CD4-positive, alpha-beta T cell treated with Interleukin-6 for 4 hours (primary cell): ENCODE data around the gene MAP3K5.

Source experiments
- DNase-seq: peaks from one replicate; pipeline ENCODE4 v3.0.0-alpha.2; 2020; ENCODE audit warnings: mixed read lengths

MAP3K5 gene

DNA sequence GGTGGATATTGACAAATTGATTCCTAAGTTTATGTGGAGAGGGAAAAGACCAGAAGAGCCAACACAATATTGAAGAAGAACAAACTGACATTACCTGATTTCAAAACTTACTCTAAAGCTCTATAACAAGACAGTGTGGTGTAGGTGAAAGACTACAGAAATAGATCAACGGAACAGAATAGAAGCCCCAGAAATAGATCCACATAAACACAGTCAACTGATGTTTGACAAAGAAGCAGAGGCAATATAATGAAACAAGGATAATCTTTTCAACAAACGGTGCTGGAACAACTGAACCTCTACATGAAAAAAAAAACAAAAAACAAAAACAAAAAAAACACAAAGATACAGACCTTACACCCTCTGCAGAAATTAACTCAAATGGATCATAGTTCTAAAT lies 50.2 kb downstream of the MAP3K5 start:
- DNase-seq, result no peak

DNA sequence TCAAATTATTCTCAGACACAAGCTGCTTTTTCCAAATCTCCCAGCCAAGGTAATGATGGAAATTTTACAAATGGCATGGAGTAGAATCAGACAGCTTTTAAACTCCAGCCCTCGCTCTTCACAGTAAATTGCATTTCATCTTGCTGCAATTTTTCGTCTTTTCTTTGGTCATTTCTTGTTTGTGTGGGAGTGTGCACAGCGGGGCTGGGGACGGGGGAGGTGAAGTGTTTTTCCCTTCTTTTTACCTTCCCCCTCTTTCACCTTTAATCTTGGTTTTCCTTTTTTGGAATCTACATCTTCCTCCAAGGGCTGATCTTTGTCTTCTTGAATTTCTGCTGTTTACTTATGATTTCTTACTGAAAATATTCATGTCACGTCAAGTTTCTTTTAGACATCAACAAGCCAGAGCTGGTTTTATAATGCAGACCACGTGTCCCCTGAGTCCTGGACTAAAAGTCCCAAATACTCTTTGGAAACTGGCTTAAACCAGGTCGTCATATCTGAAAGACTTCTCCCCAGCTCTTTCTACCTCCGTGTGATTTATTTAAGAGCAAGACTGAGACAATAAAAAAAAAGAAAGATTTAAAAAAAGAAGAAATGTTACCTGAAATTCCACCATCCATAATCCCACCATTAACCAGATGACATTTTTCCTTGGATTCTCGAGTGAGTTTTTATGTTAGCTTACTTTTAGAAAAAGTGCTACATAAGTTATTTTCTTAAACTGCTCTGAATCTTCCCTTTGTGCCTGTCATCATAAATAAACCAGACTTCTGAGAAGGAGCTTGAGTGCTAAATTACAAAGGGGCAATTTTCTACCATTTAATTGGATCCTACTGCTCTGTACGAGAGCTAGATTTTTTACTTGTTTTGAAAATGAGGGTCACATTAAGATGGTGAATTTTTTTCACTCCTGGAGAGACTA lies 52.0 kb downstream of the MAP3K5 start:
- no peak for DNase-seq

- peak; percentile 38 for DNase-seq
These were observed 52.8 kb downstream of the MAP3K5 start for GRCh38 chr6:136739501-136739900.

GRCh38 chr6:136739071-136739470 lies 53.2 kb downstream of the MAP3K5 start:
- DNase-seq, result no peak

DNA sequence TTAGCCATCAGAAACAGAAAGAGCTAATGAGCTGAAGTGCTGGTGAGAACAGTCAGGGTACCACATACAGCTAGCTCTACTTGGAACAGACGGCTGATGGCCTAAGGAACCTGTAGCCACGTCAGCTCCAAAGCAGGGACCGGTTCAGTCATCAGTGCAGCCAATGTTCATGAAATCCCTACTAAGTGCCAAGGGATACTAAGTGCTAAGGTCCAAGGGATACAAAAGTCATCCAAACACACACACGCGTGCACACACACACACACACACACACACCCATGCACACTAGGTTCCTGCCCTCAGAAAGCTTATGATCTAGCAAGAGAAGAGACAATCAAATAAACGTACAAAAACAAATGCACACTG lies 53.6 kb downstream of the MAP3K5 start:
- DNase-seq, result no peak

- no peak for DNase-seq
These were observed 54.2 kb downstream of the MAP3K5 start for GRCh38 chr6:136737871-136738691.

DNA sequence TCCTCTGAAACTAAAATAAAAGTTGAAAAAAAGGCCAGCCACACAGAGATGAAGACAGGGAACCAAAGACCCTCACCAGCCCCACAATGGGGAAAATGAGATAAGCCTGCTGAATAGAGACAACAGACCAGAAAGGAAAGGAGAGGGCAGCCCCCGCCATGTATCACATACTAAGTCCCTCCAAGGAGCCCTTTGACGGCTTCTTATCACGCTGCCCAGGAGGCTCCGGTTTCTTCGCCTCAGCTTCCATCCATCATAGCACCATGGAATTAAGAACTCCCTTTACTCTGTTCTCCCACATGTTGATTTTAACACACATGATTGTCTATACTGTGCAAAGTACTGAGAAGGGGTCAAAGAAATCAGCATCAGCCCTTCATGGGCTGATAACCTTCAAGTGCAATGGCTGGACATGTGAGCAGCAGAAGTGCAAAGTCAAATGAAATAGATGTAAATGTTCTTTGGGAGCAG lies 54.9 kb downstream of the MAP3K5 start:
- no peak for DNase-seq

DNA sequence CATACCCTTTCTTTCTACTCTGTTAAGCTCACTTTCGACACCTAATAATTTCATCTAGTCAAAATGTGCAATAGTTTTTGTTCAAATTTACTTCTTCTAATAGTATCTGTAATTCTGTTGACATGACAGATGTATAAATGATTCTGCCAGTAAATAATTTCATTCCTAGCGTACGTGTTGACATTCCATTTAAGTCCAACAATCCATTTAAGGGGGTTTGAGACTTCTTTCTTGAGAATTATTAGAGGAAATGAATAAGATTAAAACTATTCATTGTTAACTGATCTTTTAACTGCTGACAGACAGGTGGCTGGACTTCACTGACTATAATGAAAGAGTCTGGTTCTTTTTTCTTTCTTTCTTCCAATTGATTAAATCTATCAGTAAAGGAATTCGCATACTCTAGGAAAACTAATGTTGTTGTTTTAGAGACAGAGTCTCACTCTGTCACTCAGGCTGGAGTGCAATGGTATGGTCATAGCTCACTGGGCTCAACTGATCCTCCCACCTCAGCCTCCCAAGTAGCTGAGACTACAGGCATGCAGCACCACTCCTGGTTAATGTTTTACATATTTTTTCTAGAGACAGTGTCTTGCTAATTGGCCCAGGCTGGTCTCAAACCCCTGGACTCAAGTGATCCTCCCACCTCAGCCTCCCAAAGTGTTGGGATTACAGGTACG lies 55.9 kb downstream of the MAP3K5 start:
- no peak for DNase-seq

DNA sequence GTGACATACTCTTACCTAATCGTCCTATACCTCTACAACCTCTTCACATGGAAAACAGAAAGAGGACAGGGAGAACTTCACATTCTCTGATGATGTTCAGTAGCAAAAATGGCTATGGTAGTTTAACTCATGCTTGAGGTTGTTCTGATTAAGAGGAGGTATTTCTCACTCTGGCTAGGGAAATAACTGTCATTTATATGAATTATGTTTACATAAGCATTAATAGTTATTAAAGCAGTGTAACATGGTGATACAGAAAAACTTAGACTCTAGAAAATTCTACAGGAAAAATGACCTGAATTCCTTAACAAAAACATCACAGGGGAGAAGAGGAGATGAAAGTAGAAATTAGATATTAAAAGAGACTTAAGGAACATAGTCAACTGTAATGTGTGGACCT lies 57.3 kb downstream of the MAP3K5 start:
- no peak for DNase-seq

DNA sequence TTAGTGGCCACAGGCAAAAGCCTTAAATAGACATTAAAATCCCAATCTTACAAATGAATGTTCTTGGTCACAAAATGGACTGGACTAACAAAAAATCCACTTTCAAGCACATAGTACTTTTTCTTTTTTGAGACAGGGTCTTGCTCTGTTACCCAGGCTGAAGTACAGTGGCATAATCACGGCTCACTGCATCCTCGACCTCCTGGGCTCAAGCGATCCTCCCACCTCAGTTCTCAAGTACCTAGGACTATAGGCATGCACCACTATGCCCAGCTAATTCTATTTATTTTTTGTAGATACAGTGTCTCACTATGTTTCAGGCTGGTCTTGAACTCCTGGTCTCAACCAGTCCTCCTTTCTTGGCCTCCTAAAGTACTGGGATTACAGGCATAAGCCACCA lies 59.4 kb downstream of the MAP3K5 start:
- DNase-seq, result no peak

GRCh38 chr6:136729832-136730231 lies 62.4 kb downstream of the MAP3K5 start:
- DNase-seq, result no peak

- no peak for DNase-seq
These were observed 63.2 kb downstream of the MAP3K5 start for GRCh38 chr6:136728976-136729515.

- no peak for DNase-seq
These were observed 64.0 kb downstream of the MAP3K5 start for GRCh38 chr6:136728033-136728939.

DNA sequence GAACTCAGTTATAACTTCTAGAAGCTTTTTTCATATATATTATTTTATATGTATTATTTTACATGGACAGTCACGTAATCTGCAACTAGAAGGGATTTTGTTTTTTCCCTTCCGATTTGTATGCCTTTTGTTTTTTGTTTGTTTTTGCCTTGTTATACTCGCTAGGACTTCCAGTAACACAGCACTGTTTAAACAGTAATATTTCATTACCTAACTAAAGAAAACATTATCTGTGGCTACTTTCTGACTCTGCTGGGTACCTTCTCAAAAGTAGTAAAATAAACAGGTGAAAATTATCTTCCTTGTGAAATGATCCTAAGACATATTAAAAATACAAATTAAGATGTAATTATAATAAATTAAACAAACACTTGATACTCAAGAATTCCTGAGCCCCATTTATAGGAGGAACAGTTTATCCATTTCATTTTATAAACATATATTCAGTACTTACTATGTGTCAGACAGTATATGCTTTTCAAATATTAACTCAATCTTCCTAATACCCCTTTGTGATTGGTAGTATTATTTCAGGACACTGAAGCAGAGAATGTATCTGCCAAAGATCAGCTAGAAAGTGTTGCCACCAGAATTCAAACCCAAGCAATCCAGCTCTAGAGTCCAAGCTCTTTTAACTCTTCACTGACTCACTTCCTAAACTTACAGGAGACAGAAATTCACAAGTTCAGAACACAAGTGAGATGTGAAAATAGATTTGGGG lies 65.3 kb downstream of the MAP3K5 start:
- no peak for DNase-seq

DNA sequence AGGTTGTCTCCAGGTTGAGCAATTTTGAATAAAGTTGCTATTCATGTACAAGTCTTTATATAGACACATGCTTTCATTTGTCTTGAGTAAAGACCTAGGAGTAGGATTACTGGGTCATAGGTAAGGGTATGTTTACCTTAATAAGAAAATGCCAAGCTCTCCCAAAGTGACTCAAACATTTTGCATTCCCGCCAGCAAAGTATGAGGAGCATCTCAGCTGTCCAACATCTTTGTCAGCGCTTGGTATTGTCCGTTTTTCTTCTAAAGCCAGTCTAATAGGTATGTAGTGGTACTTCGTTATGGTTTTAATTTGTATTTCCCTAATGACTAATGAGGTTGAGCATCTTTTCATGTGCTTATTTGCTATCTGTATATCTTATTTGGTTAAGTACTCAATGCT lies 67.2 kb downstream of the MAP3K5 start:
- no peak for DNase-seq

DNA sequence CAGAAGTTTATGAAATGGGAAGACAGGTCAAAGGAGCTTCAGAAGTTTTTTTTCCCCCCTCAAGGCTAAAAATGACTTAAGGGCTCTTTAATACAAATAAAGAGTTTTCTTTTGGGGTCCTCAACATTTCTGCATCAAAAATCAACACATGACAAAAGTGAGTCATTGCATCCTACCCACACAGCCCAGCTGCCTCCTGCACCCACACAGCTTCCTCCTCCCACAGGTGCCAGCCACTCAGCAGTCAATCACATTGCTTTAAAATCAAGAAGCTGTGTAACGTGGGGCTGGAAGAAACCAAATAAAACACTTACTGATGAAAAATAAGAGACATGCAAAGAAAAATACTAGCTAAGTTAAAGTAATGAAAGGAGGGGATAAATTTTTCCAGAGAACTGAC lies 68.5 kb downstream of the MAP3K5 start:
- peak; percentile 65 for DNase-seq

- no peak for DNase-seq
These were observed 70.8 kb downstream of the MAP3K5 start for GRCh38 chr6:136721467-136721866.

DNA sequence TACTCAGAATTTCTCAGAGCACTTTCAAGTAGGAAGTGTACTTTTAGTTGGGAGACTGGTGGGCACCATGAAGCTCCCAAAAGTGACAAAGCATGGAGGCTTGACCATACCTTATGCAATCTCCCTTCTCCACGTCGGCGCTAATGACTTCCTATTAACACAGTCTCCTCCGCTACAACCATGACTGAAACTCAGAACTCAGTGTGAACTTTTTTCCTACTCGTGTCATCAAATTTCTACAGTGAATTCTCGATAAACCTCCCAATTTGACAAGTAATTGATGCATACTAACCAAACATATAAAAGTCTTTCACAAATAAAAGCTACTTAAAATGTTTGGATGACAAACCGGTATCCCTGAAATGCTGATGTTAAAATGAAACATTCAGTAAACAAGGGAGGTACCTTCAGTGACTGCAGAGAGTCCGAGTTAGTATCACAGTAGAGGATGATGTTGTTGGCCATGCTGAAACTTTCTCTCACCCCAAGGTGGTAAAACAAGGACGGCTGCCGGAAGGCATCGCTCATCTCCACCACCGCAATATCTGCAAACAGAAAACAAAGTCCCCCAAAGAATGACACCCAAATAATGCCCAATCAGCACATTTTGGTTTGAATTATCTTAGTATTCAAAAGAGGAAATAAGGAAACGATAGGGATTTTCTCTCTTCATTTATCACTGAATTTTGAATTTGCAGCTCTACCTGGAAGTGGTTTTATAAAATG lies 72.1 kb downstream of the MAP3K5 start:
- DNase-seq, result no peak

- no peak for DNase-seq
These were observed 72.8 kb downstream of the MAP3K5 start for GRCh38 chr6:136719280-136720044.

- DNase-seq, result no peak
These were observed 73.8 kb downstream of the MAP3K5 start for GRCh38 chr6:136718476-136718875.
